Measurements from ENCODE around the gene NDUFAF2.

- TF ChIP-seq POLR2A (IDR thresholded peaks at IDR 0.05; ENCODE audit: low read length), result no peak
- no peak for TF ChIP-seq GATA1 (IDR thresholded peaks at IDR 0.05; ENCODE audit: low read depth, low read length)
These were observed 137.7 kb downstream of the NDUFAF2 start for GRCh38 chr5:61082516-61083280.
